Measurements from ENCODE around the gene PARD3.
"Not testable (repeated sequence)": the region's sequence is repeated elsewhere in the genome, so short reads cannot be mapped to it uniquely, and the experiment has no call there.

The PARD3 gene

DNA sequence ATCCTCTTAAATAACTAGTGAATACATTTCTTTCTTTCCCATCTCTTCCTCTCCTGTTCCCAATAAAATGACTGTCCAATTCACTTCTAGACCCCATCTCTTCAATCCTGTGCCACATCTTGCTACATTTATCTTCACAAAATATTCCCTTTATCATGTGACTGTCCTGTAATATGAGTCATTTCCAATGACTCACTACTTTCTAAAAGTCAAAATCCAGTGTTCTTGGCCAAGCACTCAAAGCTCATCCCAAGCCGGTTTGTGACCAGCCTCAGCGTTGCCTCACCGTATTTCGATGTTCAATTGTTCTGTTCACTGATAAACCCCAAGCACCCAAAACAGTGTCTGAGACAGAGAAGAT, 104.7 kb downstream of the PARD3 start:
- DNase-seq = no peak

DNA sequence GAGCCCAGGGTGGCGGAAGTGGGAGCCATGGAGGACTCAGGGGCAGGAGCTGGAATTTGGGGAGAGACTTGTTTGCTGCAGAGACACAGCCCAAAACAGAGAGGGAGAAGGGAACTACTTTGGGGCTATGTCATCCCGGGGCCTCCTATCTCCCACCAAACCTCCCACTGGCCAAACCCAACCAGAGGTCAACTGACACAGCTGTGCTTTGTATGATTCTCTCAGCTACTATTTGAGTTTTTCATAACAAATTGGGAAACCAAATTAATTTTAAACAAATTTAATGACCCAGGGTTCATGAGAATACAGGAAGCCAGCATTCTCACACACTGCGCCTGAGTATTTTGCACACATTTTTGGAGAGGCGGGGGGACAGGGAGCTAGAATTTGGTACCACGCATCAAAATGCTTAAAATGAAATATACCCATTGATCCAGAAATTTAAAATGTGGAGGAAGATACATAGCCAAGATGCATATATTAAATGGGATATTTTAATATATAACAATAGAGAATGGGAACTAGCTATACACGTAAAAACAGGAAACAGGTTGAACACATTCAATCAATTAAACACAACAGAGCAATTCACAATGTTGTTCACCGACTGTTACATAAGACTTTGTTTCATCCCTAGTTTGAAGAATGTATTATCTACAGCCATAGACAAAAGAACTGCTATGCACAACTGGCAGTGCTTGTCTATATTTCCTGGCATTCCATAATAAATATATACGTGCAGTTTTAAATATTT, 105.3 kb downstream of the PARD3 start:
- DNase-seq = no peak

DNA sequence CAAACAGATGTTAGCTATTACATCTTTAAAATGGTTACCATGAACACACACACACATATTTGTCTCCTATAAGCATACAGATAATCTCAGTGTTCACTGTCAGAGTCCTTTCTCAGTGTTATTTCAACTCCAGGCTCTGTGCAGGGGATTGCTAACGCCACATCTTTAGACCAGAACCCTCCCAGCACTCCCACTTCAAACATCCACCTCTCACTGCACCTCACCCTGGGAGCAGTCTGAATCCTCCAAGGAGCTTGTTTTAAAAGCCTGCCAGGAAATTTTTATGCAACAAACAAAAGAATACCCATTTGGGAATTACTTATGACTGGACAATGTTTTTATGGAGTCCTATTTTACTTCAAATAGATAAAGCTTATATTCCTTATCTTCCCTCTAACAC, 107.4 kb downstream of the PARD3 start:
- DNase-seq = no peak

- not testable (repeated sequence) for DNase-seq
Measured at GRCh38 chr10:34706992-34707391, 108.1 kb downstream of the PARD3 start.

DNA sequence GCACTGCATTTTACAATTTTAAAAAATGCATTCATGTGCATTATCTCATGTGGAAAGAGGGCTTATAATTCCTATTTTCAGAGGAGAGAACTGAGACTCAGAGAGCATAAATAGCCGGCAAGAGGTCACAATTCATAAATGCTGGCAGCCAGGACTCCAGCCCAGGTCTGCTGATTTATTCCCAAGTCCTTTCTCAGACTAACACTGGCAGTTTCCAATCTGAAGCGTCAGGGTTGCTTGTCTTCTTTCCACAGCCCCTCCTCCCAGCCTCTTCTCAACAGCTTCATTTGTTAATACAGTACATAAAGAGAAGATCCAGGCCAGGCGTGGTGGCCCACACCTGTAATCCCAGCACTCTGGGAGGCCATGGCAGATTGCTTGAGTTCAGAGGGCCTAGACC, 108.9 kb downstream of the PARD3 start:
- DNase-seq = no peak

GRCh38 chr10:34705563-34705962, 109.5 kb downstream of the PARD3 start:
- no peak for DNase-seq

- no peak for DNase-seq
Measured at GRCh38 chr10:34704526-34705184, 110.4 kb downstream of the PARD3 start.

DNA sequence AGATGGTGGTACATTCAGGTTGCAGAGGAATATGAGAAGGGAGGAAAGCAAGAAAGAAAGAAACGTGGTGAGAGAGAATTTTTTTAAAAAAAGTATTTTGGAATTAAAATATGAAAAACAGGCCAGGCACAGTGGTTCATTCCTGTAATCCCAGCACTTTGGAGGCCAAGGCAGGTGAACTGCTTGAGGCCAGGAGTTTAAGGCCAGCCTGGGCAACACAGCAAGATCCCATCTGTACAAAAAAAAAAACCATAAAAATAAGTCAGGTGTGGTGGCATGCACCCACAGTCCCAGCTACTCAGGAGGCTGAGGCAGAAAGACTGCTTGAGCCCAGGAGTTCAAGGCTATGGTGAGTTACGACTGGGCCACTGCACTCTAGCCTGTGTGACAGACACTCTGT, 112.1 kb downstream of the PARD3 start:
- DNase-seq = no peak

DNA sequence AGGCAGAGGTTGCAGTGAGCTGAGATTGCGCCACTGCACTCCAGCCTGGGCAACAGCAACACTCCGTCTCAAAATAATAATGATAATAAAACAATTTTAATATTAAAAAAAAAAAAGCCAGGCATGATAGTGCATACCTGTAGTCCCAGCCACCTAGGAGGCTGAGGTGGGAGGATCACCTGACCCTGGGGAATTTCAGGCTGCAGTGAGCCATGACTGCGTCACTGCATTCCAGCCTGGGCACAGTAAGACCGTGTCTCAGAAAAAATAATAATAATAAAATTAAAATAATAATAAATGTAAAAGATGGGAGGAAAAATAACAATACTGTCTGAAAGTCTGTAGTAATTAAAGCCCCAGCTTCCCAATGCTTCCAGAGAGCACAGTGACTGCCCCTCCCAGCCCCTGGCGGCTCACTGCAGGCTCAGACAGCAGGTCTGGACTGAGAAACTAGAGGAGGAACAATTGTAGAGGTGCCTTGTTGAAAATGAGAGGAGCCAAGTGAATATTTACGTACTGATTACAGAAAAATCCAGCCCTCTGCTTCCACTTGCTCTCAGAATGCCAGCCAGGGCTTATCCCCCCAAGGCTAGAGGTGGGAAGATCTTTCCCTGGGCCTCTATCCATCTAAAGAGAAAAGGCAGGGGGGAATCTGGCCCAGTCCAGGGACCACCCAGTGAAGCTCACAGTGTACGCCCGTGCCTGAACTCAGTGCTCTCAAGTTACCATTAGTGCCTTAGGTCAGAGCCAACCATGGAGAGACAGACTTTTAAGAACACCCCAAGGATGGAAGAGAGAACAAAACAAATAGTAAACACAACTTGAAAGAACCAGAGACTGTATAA, 112.8 kb downstream of the PARD3 start:
- DNase-seq = no peak

- DNase-seq = no peak
Measured at GRCh38 chr10:34701194-34701593, 113.9 kb downstream of the PARD3 start.

DNA sequence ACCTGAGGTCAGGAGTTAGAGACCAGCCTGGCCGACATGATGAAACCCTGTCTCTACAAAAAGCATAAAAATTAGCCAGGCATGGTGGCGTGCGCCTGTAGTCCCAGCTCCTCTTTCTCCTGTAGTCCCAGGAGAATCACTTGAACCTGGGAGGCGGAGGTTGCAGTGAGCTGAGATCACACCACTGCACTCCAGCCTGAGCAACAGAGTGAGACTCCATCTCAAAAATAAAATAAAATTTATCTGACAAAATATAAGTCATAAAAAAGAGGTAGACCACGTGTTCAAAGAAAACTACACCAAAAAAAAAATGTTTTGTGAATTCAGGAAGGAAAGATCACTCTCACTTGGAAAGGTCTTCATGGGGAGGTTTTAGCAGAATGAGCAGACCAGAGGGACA, 114.3 kb downstream of the PARD3 start:
- not testable (repeated sequence) for DNase-seq

DNA sequence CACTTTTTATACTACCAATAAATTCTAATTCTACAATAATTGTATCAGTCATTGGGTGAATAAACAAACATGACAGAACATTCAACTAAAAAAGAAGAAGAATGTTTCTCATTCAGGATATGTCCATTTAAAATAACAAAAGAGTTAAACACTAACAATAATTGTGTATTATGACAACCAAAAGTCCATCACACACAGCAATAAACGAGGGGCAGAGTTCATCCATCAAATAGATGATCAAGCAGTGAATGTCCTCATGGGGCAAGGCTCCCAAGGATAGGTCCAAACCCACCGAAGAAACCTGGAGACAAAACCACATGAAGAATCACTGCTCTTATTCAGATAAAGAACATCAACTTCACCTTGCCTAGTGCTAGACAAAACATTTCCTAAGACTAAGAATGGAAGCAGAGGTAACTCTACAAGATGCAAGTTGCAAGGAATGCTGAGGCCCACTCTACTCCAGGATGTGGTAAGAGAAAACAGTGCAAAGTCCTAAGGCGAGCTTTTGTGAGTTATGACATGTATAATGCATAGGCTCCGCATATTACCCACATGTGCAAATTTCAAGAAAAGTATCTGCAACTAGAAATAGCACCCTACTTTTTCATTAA, 115.1 kb downstream of the PARD3 start:
- no peak for DNase-seq

GRCh38 chr10:34698979-34699378, 116.1 kb downstream of the PARD3 start:
- no peak for DNase-seq

- no peak for DNase-seq
Measured at GRCh38 chr10:34698248-34698831, 116.8 kb downstream of the PARD3 start.

DNA sequence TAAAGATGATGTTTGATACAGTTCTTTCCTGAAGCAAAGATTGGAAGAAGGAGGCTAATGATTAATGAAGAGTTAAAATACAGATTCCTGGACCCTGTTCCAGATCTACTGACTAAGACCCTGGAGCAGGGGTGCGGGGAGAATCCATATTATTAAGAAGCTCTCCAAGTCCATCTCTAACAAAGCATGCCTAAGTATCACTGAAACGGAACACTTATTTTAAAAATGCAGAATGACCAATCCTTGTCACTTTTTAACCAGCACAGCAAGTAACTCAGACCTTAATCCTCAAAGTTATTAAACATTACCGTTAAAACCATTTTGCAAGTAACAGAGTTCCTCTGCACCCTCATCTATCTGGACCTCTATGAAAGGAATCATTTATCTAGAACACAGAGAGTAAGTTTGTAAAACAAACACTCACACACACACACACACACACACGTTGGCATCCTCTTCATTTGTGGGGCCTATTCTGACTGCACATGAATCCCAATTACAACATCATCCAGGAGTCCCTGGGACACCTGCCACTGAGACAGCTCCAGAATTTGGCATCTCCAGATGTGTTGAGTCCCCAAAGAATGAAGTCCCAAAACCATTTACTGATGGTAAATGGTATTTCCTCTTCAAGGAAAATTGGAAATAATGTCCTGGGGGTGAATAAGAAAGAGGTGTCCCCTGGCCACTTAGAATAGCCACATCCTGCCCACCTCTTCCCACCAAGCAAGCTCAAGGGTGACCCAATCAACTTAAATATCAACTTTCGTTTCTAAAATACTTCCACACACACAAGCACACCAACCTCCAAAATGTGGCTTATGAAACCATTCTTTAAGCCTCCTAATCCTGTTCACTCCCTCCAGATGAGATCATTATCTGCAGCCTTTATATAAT, 117.5 kb downstream of the PARD3 start:
- DNase-seq = no peak

GRCh38 chr10:34696423-34696822, 118.7 kb downstream of the PARD3 start:
- no peak for DNase-seq

DNA sequence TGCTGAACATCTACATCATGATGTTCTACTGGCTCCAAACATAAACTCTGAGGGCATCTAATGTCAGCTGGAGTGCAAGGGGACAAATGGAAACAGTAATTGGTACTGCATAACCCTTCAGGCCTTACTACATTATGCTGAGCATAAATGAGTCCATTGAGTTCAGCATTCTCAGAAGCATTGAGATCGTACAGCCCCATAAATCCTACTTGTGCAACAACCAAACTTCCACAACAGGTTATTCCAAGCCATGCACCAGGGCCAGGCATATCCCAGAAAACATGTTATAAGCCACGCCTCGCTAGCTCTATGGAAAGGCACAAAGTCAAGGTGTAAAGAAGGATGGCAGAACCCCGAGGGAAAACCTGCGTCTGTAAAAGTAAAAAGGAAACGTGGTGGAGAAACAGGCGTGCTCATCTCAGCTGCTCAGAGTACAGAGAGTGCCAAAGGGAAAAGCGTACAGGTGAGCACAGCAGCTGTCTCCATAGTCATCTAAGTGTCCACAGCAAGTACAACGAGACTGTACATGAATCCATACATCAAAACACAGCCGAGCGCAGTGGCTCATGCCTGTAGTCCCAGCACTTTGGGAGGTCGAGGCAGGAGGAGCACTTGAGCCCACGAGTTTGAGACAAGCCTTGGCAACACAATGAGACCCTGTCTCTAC, 124.6 kb downstream of the PARD3 start:
- DNase-seq = no peak

- DNase-seq = peak in 1 of 2 experiments; percentile 9
Measured at GRCh38 chr10:34689053-34689452, 126.0 kb downstream of the PARD3 start.

- DNase-seq = no peak
Measured at GRCh38 chr10:34687434-34688210, 127.5 kb downstream of the PARD3 start.

GRCh38 chr10:34682580-34682979, 132.5 kb downstream of the PARD3 start:
- DNase-seq = no peak
